Panc1 (cell line): ENCODE measurements around the gene TTLL11. TPM values are rescaled to one million over a fixed set of nuclear protein-coding genes. Genes with fewer than 3 reads are reported as not detected.

ENCODE experiments used
- ATAC-seq: fragments of 200-7000 bp; cut with Tn5 transposase; 2 replicates; pipeline ENCODE4 v1.9.1; 2020; ENCODE audit warnings: mild to moderate bottlenecking, moderate library complexity
- BruUV-seq: library from RNA; stranded (reverse); fragments of 400-500 nt; replicated peaks from 2 replicates; lab custom pipeline; 2021; lab: Mats Ljungman, UMichigan
- CTCF ChIA-PET: fragments of 300-600 bp; sonication (Branson Sonifier 250); formaldehyde crosslinking; loops from one replicate; lab custom pipeline; 2022; ENCODE audit warnings: antibody characterized with exemption; lab: Charles Lee
- POLR2A ChIA-PET: fragments of 300-600 bp; sonication (Branson Sonifier 250); formaldehyde crosslinking; loops from one replicate; lab custom pipeline; 2022; ENCODE audit warnings: antibody characterized with exemption; lab: Charles Lee
- DNase-seq: peaks from one replicate; pipeline ENCODE4 v3.0.0-alpha.2; 2010; ENCODE audit warnings: low read depth, low spot score
- H3K27ac ChIP-seq: 2 replicates; pipeline ENCODE4 v1.5.1; 2011; ENCODE audit warnings: mild to moderate bottlenecking, low read length, inconsistent platforms
- H3K27me3 ChIP-seq: fragments of 200-500 bp; sonication (Bioruptor generic); 2 replicates; pipeline ENCODE4 v1.6.0; 2014; ENCODE audit warnings: low read length, inconsistent platforms; ENCODE audit not compliant: control insufficient read depth, insufficient read depth
- H3K36me3 ChIP-seq: fragments of 200-500 bp; sonication (Bioruptor generic); 2 replicates; pipeline ENCODE4 v1.5.1; 2014; ENCODE audit warnings: inconsistent platforms, mild to moderate bottlenecking, low read length, moderate library complexity; ENCODE audit not compliant: control insufficient read depth, insufficient read depth
- H3K4me1 ChIP-seq: 2 replicates; pipeline ENCODE4 v1.5.1; 2011; ENCODE audit warnings: inconsistent platforms, mild to moderate bottlenecking, low read length, moderate library complexity; ENCODE audit not compliant: control insufficient read depth, insufficient read depth
- H3K4me3 ChIP-seq, 2 experiments: 2 replicates each; pipeline ENCODE4 v1.5.1; 2011 to 2012; ENCODE audit warnings: low read depth in 2 of 2, low read length in 2 of 2, mild to moderate bottlenecking in 2 of 2, inconsistent platforms in 1 of 2, moderate library complexity in 1 of 2
- H3K9me3 ChIP-seq: fragments of 200-500 bp; sonication (Bioruptor generic); 2 replicates; pipeline ENCODE4 v1.5.1; 2014; ENCODE audit warnings: low read depth, mild to moderate bottlenecking, inconsistent platforms, low read length, moderate library complexity; ENCODE audit not compliant: control insufficient read depth, insufficient read depth
- CTCF ChIP-seq: fragments of 450-650 bp; IDR thresholded peaks from 2 replicates; pipeline ENCODE4 v1.5.1; 2017; ENCODE audit warnings: mild to moderate bottlenecking
- POLR2AphosphoS5 ChIP-seq: IDR thresholded peaks from 2 replicates; pipeline ENCODE4 v1.6.1; 2012; ENCODE audit warnings: mild to moderate bottlenecking, low read depth, low read length, moderate library complexity
- SIN3A ChIP-seq: IDR thresholded peaks from 2 replicates; pipeline ENCODE4 v1.6.1; 2012; ENCODE audit warnings: low read depth, mild to moderate bottlenecking, low read length, moderate library complexity, borderline replicate concordance; ENCODE audit not compliant: insufficient read depth
- TCF7L2 ChIP-seq: IDR thresholded peaks from 2 replicates; pipeline ENCODE4 v1.6.1; 2011; ENCODE audit warnings: mild to moderate bottlenecking, low read depth, low read length, inconsistent platforms
- in situ Hi-C: cut with HindIII; loops from 2 replicates; pipeline ENCODE4 v1.10.0; 2016; ENCODE audit warnings: low sequenced_read_pairs, low pct_unique_long_range_greater_than_20kb
- intact Hi-C: fragments of 100-400 bp; cut with micrococcal nuclease; formaldehyde crosslinking; loops from one replicate; pipeline ENCODE4 v1.10.0; 2022; ENCODE audit not compliant: unreplicated experiment
- total RNA-seq: library from RNA; stranded (reverse); gene quantifications from one replicate; pipeline ENCODE4 v1.2.1, GENCODE V29; 2021; ENCODE audit not compliant: unreplicated experiment
- TF ChIP-seq, protein P1 (sequence below), 2 experiments: IDR thresholded peaks; 2 replicates each; pipeline ENCODE4 v1.6.1; 2011 to 2012; ENCODE audit warnings: low read depth in 2 of 2, control low read depth in 1 of 2, low read length in 1 of 2, mild to moderate bottlenecking in 1 of 2, moderate library complexity in 1 of 2; ENCODE audit not compliant: insufficient read depth in 1 of 2

TTLL11 gene
- total RNA-seq, 1 experiment from 2014 or later: 1.1 TPM

GRCh38 chr9:121802753-121803152, 290.4 kb downstream of the TTLL11 start:
- Histone ChIP-seq H3K4me1 (no peaks in the 10 kb centered on the region), H3K36me3 (no peaks in the 10 kb centered on the region), H3K4me3 (no peak overlapping the region), H3K9me3 (no peaks in the 10 kb centered on the region), H3K27me3 (peaks cover 5% of the 10 kb centered on the region), H3K27ac (no peak overlapping the region)
- no TSS peak for BruUV-seq
- DNase-seq (no peak), ATAC-seq (no peak)
- CTCF ChIA-PET: no interaction called here
- POLR2A ChIA-PET: no interaction called here
- TF ChIP-seq TCF7L2 (no peak), CTCF (no peak), SIN3A (no peak), POLR2AphosphoS5 (no peak)
- TF ChIP-seq, protein P1, sequence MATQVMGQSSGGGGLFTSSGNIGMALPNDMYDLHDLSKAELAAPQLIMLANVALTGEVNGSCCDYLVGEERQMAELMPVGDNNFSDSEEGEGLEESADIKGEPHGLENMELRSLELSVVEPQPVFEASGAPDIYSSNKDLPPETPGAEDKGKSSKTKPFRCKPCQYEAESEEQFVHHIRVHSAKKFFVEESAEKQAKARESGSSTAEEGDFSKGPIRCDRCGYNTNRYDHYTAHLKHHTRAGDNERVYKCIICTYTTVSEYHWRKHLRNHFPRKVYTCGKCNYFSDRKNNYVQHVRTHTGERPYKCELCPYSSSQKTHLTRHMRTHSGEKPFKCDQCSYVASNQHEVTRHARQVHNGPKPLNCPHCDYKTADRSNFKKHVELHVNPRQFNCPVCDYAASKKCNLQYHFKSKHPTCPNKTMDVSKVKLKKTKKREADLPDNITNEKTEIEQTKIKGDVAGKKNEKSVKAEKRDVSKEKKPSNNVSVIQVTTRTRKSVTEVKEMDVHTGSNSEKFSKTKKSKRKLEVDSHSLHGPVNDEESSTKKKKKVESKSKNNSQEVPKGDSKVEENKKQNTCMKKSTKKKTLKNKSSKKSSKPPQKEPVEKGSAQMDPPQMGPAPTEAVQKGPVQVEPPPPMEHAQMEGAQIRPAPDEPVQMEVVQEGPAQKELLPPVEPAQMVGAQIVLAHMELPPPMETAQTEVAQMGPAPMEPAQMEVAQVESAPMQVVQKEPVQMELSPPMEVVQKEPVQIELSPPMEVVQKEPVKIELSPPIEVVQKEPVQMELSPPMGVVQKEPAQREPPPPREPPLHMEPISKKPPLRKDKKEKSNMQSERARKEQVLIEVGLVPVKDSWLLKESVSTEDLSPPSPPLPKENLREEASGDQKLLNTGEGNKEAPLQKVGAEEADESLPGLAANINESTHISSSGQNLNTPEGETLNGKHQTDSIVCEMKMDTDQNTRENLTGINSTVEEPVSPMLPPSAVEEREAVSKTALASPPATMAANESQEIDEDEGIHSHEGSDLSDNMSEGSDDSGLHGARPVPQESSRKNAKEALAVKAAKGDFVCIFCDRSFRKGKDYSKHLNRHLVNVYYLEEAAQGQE (IDR thresholded peaks at IDR 0.05; ENCODE audit: insufficient read depth in 1 of 2, low read depth in 2 of 2, low read length in 1 of 2): no peak
- in situ Hi-C loops (no loop called here), intact Hi-C loops (no loop called here)

- in situ Hi-C loops (no loop called here), intact Hi-C loops (no loop called here)
- Histone ChIP-seq H3K4me1 (no peaks in the 10 kb centered on the region), H3K27ac (no peak overlapping the region), H3K27me3 (peaks cover 5% of the 10 kb centered on the region), H3K9me3 (no peaks in the 10 kb centered on the region), H3K4me3 (no peak overlapping the region), H3K36me3 (no peaks in the 10 kb centered on the region)
- no TSS peak for BruUV-seq
- ChIA-PET POLR2A (no interaction called here), CTCF (no interaction called here)
- ATAC-seq (no peak), DNase-seq (no peak)
- TF ChIP-seq CTCF (no peak), TCF7L2 (no peak), SIN3A (no peak), POLR2AphosphoS5 (no peak)
- TF ChIP-seq, protein P1 (IDR thresholded peaks at IDR 0.05; ENCODE audit: insufficient read depth in 1 of 2, low read depth in 2 of 2, low read length in 1 of 2): no peak
Observed at GRCh38 chr9:121801579-121801978, 291.5 kb downstream of the TTLL11 start.
